Kidney epithelial cell (primary cell): Measurements from ENCODE around the gene P3H2. TPM values are rescaled to one million over a fixed set of nuclear protein-coding genes. Genes with fewer than 3 reads are reported as not detected.

Source experiments
- DNase-seq: peaks from one replicate; pipeline ENCODE4 v3.0.0-alpha.2; 2010; ENCODE audit warnings: low read depth
- H3K27me3 ChIP-seq: 2 replicates; pipeline ENCODE4 v1.6.0; 2011; ENCODE audit warnings: low read length; ENCODE audit not compliant: control insufficient read depth, insufficient read depth
- H3K36me3 ChIP-seq: 2 replicates; pipeline ENCODE4 v1.5.1; 2011; ENCODE audit warnings: low read length; ENCODE audit not compliant: control insufficient read depth, insufficient read depth
- H3K4me3 ChIP-seq: 2 replicates; pipeline ENCODE4 v1.5.1; 2011; ENCODE audit warnings: low read depth, mild to moderate bottlenecking, control low read depth, low read length
- total RNA-seq: library from RNA; depleted of rRNA; stranded (reverse); fragments of >200 nt; gene quantifications from 2 replicates; pipeline ENCODE4 v1.2.3, GENCODE V29; 2015
- TF ChIP-seq, protein P1 (sequence below): IDR thresholded peaks from 2 replicates; pipeline ENCODE4 v1.5.1; 2011; ENCODE audit warnings: mild to moderate bottlenecking, moderate library complexity, low read length, control low read depth, inconsistent platforms; ENCODE audit not compliant: insufficient read depth, poor library complexity, severe bottlenecking

Gene P3H2
- total RNA-seq, 1 donor from 2014 or later = 27.8 TPM

DNA sequence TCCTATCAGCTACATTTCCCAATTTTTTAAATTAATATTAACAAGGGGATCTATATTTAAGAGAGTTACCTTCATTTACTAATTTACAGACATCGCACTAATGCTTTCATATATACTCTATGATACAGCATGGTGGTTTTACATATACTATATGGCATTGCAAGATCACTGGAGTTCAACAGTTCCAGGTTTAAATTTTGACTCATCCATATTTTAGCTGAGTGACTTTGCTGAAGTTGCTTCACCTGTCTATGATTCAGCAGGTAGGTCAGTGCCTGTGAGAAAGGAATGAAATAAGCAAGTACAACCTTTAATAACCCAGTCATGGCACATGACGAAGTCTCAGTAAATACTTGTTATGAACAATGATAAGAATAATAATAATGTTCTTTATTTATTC, 211.1 kb downstream of the P3H2 start:
- Histone ChIP-seq H3K27me3 (no peaks in the 10 kb centered on the region), H3K4me3 (no peak overlapping the region), H3K36me3 (no peaks in the 10 kb centered on the region)
- TF ChIP-seq, protein P1, sequence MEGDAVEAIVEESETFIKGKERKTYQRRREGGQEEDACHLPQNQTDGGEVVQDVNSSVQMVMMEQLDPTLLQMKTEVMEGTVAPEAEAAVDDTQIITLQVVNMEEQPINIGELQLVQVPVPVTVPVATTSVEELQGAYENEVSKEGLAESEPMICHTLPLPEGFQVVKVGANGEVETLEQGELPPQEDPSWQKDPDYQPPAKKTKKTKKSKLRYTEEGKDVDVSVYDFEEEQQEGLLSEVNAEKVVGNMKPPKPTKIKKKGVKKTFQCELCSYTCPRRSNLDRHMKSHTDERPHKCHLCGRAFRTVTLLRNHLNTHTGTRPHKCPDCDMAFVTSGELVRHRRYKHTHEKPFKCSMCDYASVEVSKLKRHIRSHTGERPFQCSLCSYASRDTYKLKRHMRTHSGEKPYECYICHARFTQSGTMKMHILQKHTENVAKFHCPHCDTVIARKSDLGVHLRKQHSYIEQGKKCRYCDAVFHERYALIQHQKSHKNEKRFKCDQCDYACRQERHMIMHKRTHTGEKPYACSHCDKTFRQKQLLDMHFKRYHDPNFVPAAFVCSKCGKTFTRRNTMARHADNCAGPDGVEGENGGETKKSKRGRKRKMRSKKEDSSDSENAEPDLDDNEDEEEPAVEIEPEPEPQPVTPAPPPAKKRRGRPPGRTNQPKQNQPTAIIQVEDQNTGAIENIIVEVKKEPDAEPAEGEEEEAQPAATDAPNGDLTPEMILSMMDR = no peak
- DNase-seq = no peak

DNA sequence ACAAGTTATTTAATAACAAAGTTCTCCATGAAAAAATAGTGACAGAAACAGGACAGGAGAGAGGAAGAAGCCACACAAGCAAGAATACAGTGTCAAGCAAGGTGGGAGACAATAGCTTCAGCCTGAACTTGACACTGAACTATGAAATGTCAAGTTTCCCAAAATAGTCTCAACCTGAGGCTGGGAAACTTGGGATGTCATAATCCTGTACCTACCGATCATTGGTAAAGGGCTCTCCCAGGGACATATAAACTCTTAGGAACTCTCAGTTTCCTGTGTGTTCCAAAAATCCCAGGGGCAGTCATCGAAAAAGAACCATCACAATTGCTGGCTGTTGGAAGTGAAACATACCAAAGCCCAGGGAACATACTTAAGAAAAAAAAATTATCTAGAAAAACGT, 211.6 kb downstream of the P3H2 start:
- no peak for DNase-seq
- H3K36me3 ChIP-seq = no peaks in the 10 kb centered on the region
- TF ChIP-seq, protein P1 = no peak
- no peak overlapping the region for H3K4me3 ChIP-seq
- no peaks in the 10 kb centered on the region for H3K27me3 ChIP-seq

DNA sequence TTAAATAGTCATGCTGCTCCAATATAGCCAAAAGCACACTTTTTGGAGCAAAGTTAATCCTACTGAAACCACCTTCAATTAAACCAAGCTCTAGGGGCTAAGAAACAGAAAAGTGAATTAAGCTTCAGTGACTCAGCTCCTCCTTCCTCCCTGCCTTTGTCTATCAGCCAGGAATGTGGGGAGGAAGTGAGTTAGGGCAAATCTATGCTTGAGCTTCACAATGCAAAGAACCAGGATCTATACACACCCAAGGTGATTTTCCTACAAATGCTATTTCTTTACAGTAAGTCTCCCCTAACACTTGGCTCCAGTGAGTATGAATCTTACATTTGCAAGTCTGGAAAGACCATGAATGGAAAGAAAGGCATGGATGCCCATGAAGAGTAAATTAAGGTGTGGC, 212.1 kb downstream of the P3H2 start:
- no peaks in the 10 kb centered on the region for H3K27me3 ChIP-seq
- DNase-seq = peak; percentile 37
- TF ChIP-seq, protein P1 = no peak
- H3K36me3 ChIP-seq = no peaks in the 10 kb centered on the region
- H3K4me3 ChIP-seq = no peak overlapping the region

DNA sequence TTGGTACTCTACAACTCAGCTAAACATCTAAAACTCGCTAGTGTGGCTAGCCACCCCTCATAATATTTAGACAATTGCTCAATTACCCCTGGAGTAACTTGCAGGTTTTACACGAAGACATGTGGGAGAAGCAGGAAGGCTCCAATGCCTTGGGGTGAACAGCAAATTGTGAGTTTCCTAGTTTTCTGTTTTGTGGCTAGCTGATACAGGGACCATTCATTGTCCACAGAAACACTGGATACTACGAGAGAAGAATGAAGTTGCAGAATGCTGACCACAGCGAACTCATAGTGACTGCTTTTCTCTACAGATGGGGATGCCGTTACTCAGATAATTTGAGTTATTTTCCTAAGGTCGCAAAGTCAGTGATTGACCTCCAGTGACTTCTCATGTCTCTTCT, 212.9 kb downstream of the P3H2 start:
- no peaks in the 10 kb centered on the region for H3K36me3 ChIP-seq
- DNase-seq = no peak
- H3K27me3 ChIP-seq = no peaks in the 10 kb centered on the region
- no peak overlapping the region for H3K4me3 ChIP-seq
- TF ChIP-seq, protein P1 = no peak

Other genes starting within 250 kb of the P3H2 start
- gene CLDN1, start 201.5 kb upstream of the P3H2 start, total RNA-seq = 305 and 316 TPM in 2 replicates